Lower leg skin (tissue), 4 donors: ENCODE data around the gene MNX1. TPM values are rescaled to one million over a fixed set of nuclear protein-coding genes. Genes with fewer than 3 reads are reported as not detected.

Source experiments
- DNase-seq, 2 donors: peaks; one replicate each; pipeline ENCODE4 v3.0.0-alpha.2; 2019; ENCODE audit warnings: low spot score in 2 of 2
- H3K4me3 ChIP-seq: fragments of 200-600 bp; sonication (generic); 2 replicates; pipeline ENCODE4 v1.5.1; 2017; ENCODE audit warnings: mild to moderate bottlenecking, low read depth; ENCODE audit not compliant: poor library complexity, severe bottlenecking
- CTCF ChIP-seq, 3 donors: fragments of 450-650 bp; IDR thresholded peaks; one replicate each; pipeline ENCODE4 v1.5.1; 2016; ENCODE audit warnings: antibody characterized with exemption in 3 of 3, mild to moderate bottlenecking in 3 of 3, moderate library complexity in 2 of 3
- POLR2A ChIP-seq, 2 donors: fragments of 450-650 bp; IDR thresholded peaks; one replicate each; pipeline ENCODE4 v1.6.1; 2016 to 2017; ENCODE audit warnings: antibody characterized with exemption in 2 of 2, mild to moderate bottlenecking in 1 of 2, moderate library complexity in 1 of 2
- WGBS, 2 donors: methylation state at CpG; one replicate each; pipeline ENCODE4 v1.1.5; 2018; 5-methylcytosine and 5-hydroxymethylcytosine counted together
- intact Hi-C: fragments of 100-400 bp; cut with DNase I; formaldehyde crosslinking; loops from one replicate; pipeline ENCODE4 v1.15.0; 2023; ENCODE audit warnings: low total_unique reads
- total RNA-seq, 4 donors: library from RNA; depleted of rRNA; stranded (reverse); fragments of >200 nt; gene quantifications; one replicate each; pipeline ENCODE4 v1.1.0, GENCODE V29; 2016

MNX1 gene
- total RNA-seq, 4 donors from 2014 or later, result 0.76 TPM; not detected in 3

DNA sequence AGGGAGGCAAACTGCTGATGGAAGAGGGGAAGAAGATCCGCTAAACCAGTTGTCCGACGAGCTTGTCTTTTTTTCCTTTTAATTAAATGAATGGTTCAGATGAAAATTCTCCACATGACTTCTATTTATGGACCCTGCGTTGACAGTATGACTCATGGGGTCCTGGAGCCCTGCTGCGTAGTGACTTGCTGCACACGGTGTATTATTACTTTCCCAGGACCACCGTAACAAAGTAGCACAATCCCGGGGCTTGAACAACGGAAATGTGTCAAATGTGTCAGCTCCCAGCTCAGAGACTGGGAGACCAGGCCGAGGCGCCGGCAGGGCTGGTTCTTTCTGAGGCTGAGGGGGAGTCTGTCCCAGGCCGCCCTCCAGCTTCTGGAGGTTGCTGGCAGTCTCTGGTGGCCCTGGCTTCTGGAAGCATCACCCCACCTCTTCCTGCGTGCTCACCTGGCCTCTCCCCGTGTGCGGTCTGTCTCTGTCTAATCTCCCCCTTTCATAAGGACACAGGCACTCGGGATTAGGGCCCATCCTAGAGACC, 33.8 kb upstream of the MNX1 start:
- intact Hi-C loops, result no loop called here
- DNase-seq, result no peak

GRCh38 chr7:157043745-157044144, 33.3 kb upstream of the MNX1 start:
- no peak overlapping the region for H3K4me3 ChIP-seq
- WGBS, 2 donors, result 49 to 55% methylated on average over 12 of the region's 12 CpGs
- intact Hi-C loops, result no loop called here
- peak in 1 of 2 donors; percentile 31 for DNase-seq
- TF ChIP-seq POLR2A (IDR thresholded peaks at IDR 0.05) (no peak), CTCF (IDR thresholded peaks at IDR 0.05) (no peak)

More for the DNA sequence above, 33.8 kb upstream of the MNX1 start:
- TF ChIP-seq CTCF (IDR thresholded peaks at IDR 0.05), result no peak
- no peak for TF ChIP-seq POLR2A (IDR thresholded peaks at IDR 0.05)
- no peak overlapping the region for H3K4me3 ChIP-seq
- WGBS, 2 donors, result 74 to 77% methylated on average over 17 of the region's 17 CpGs

GRCh38 chr7:157041514-157042277, 31.2 kb upstream of the MNX1 start:
- WGBS, 2 donors, result 83 to 85% methylated on average over 20 of the region's 20 CpGs

GRCh38 chr7:157041004-157041403, 30.5 kb upstream of the MNX1 start:
- no peak for TF ChIP-seq CTCF (IDR thresholded peaks at IDR 0.05)
- 66 to 68% methylated on average over 13 of the region's 13 CpGs for WGBS, 2 donors
- DNase-seq, result peak in 1 of 2 donors; percentile 70
- intact Hi-C loops, result no loop called here
- H3K4me3 ChIP-seq, result no peak overlapping the region

More at GRCh38 chr7:157041514-157042277, 31.2 kb upstream of the MNX1 start:
- TF ChIP-seq CTCF (IDR thresholded peaks at IDR 0.05) (no peak), POLR2A (IDR thresholded peaks at IDR 0.05) (no peak)
- H3K4me3 ChIP-seq, result no peak overlapping the region
- DNase-seq, result no peak
- intact Hi-C loops, result no loop called here

DNA sequence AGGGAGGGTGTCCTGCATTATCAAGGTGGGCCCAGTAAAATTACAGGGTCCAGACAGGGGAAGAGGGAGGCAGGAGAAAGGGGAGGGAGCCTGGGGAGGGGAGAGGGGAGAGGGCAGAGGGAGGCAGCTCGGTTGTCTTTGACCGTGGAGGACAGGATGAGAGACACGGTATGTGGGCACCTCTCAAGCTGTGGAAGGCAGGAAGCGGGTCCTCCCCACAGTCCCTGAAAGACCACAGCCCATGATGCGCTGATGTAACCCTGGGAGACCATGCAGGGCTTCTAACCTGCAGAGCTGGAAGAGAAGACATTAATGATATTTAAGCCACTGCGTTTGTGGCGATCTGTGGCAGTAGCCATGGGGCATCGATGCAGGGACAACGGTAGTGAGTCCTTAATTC, 27.2 kb upstream of the MNX1 start:
- peak in 1 of 2 donors; percentile 20 for DNase-seq
- intact Hi-C loops, result no loop called here
- 76 to 79% methylated on average over 9 of the region's 9 CpGs for WGBS, 2 donors
- TF ChIP-seq POLR2A (IDR thresholded peaks at IDR 0.05) (no peak), CTCF (IDR thresholded peaks at IDR 0.05) (no peak)
- no peak overlapping the region for H3K4me3 ChIP-seq
